DOHH2 (cell line): ENCODE measurements around the gene LCP2.

Source experiments
- CTCF ChIP-seq: fragments of 200-600 bp; sonication (generic); IDR thresholded peaks from one replicate; pipeline ENCODE4 v1.5.1; 2014; ENCODE audit warnings: antibody characterized with exemption, mild to moderate bottlenecking, low read depth, low read length; ENCODE audit not compliant: poor library complexity, severe bottlenecking
- EZH2phosphoT487 ChIP-seq: fragments of 200-600 bp; sonication (generic); IDR thresholded peaks from 2 replicates; pipeline ENCODE4 v1.6.1; 2017; ENCODE audit warnings: borderline replicate concordance, mild to moderate bottlenecking, antibody characterized with exemption, low read length, moderate library complexity, mixed read lengths

- no peak for TF ChIP-seq CTCF
- no peak for TF ChIP-seq EZH2phosphoT487
These were observed 31.9 kb upstream of the LCP2 start for GRCh38 chr5:170329524-170329923.
